HL-60/S4 treated with phorbol 12-myristate 13-acetate at 8.2 ng/mL for 4 days and 3 days (cell line): ENCODE measurements around the gene HNRNPA2B1.
"Not testable (repeated sequence)": the region's sequence is repeated elsewhere in the genome, so short reads cannot be mapped to it uniquely, and the experiment has no call there.

Experiments
- in situ Hi-C: fragments of 300-500 bp; cut with MboI; formaldehyde crosslinking; loops from 2 replicates; pipeline ENCODE4 v1.15.0; 2022; ENCODE audit warnings: low sequenced_read_pairs

The HNRNPA2B1 gene

GRCh38 chr7:26185844-26186180 is 14.7 kb downstream of the HNRNPA2B1 start:
- in situ Hi-C loops, result no loop called here

- in situ Hi-C loops, result no loop called here
Observed at GRCh38 chr7:26185131-26185843, 15.3 kb downstream of the HNRNPA2B1 start.

- in situ Hi-C loops, result not testable (repeated sequence)
Observed at GRCh38 chr7:26184281-26185101, 16.1 kb downstream of the HNRNPA2B1 start.

- in situ Hi-C loops, result no loop called here
Observed at GRCh38 chr7:26183545-26184280, 16.8 kb downstream of the HNRNPA2B1 start.

DNA sequence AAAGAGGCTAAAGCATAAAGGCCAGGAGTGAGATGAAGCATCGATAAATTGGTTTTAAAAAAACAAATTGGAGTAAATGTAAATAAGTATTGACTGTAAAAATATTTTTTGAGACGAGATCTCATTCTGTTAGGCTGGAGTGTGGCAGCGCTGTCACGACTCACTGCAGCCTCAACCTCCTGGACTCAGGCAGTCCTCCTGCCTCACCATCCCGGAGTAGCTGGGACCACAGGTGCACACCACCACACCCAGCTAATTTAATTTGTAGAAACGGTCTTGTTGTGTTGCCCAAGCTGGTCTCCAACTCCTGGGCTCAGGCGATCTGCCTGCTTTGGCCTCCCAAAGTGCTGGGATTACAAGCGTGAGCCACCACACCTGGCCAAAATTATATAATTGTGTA is 17.8 kb downstream of the HNRNPA2B1 start:
- in situ Hi-C loops, result no loop called here

- in situ Hi-C loops, result no loop called here
Observed at GRCh38 chr7:26182283-26182682, 18.3 kb downstream of the HNRNPA2B1 start.

GRCh38 chr7:26181474-26182227 is 18.9 kb downstream of the HNRNPA2B1 start:
- in situ Hi-C loops, result no loop called here

DNA sequence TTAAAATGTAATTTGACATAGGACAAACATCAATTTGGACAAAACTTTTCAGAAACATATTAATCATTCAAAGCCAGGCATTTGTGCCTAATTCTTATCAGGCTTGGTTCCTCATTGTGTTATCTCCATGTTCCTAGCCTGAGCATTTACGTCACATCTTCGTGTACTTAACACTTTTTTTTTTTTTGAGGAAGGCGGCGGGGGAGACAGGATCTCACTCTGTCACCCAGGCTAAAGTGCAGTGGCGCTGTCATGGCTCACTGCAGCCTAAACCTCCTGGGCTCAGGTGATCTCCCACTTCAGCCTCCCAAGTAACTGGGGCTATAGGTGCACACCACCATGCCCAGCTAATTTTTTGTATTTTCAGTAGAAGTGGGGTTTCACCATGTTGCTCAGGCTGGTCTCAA is 19.8 kb downstream of the HNRNPA2B1 start:
- in situ Hi-C loops, result no loop called here

DNA sequence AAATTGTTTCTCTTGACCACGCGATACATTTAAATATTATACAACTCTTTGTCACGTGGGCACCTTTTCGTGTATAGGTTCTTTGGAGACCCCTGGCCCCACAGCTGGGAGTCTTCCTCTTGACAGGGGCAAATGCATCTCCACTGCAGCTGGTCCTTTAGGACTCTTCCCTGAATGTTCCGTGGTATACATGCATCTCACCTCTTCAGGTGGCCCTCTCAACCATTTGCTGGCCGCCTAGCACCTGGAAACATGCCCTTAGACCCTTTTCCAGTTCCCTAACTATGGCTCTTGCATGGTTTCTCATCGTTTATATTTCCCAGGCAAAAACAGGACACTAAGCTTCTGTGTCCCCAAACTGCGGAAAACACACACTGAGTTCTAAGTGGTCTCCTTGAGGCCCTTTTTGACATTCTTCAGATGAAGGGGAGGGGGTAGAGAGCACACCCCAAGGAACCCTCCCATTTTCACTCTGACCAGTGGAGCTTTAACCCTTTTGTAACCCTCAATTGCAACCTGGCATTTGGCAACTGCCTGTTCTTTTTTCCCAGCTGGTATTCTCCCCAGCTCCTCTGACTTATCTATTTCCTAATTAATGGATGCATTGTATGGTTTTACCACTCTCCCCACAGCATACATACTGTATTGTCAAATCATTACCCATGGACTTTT is 20.6 kb downstream of the HNRNPA2B1 start:
- in situ Hi-C loops, result no loop called here

GRCh38 chr7:26179422-26179821 is 21.1 kb downstream of the HNRNPA2B1 start:
- in situ Hi-C loops, result no loop called here

DNA sequence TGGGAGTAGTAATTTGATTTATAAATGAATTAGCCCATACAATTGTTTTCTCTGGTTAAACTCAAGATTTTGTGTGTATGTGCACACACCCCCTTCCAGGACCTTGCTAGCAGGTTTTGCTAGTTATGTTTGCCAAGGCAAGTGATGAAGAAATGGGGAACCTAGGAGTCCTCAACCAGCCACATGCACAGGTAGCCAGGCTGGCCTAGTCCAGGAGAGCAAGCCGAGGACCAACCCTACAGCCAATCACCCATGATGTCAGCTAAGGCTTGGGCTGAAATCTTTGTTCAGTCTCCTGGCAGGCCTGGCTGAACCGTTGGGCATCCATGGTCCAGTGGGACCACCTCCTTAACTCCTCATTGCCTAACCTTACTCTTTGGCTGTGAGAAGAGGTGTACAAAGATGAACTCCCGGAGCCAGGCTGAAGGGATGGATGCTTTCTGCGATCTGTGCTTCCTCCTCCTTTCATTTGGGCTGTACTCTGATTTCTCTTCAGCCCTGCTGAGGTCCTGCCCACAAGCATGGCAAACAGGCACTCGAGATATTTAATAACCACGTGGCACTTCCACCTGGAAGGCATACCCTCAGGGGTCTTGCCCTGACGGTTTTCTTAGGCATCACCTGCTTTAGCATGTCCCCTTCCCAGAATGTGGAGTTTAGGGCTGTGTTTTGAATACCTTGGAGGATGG is 22.1 kb downstream of the HNRNPA2B1 start:
- in situ Hi-C loops, result no loop called here

- in situ Hi-C loops, result not testable (repeated sequence)
Observed at GRCh38 chr7:26177269-26177668, 23.3 kb downstream of the HNRNPA2B1 start.

DNA sequence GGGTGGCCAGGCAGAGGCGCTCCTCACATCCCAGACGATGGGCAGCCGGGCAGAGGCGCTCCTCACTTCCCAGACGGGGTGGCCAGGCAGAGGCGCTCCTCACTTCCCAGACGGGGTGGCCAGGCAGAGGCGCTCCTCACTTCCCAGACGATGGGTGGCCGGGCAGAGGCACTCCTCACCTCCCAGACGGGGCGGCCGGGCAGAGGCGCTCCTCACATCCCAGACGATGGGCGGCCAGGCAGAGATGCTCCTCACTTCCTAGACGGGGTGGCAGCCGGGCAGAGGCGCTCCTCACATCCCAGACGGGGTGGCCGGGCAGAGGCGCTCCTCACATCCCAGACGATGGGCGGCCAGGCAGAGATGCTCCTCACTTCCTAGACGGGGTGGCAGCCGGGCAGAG is 23.9 kb downstream of the HNRNPA2B1 start:
- in situ Hi-C loops, result not testable (repeated sequence)

DNA sequence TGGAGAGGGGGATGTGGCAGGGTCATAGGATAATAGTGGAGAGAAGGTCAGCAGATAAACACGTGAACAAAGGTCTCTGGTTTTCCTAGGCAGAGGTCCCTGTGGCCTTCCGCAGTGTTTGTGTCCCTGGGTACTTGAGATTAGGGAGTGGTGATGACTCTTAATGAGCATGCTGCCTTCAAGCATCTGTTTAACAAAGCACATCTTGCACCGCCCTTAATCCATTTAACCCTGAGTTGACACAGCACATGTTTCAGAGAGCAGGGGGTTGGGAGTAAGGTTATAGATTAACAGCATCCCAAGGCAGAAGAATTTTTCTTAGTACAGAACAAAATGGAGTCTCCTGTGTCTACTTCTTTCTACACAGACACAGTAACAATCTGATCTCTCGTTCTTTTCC is 24.6 kb downstream of the HNRNPA2B1 start:
- in situ Hi-C loops, result not testable (repeated sequence)

DNA sequence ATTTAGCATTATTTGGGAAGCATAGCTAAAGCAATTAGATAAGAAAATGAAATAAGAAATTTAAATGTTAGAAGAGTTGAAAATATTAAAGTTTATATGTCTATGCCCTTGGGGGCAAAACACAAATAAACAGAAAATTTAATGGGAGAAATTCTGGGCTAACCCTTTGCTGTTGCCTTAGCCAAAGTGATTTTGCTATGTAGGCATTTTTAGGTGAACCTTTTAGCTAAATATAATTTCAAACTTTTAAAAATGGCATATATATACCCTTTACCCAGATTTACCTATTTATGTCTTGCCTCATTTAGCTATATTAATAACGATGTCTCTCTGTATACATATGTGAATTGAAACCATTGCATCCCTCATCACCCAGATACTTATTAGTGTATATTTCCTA is 28.5 kb downstream of the HNRNPA2B1 start:
- in situ Hi-C loops, result no loop called here

DNA sequence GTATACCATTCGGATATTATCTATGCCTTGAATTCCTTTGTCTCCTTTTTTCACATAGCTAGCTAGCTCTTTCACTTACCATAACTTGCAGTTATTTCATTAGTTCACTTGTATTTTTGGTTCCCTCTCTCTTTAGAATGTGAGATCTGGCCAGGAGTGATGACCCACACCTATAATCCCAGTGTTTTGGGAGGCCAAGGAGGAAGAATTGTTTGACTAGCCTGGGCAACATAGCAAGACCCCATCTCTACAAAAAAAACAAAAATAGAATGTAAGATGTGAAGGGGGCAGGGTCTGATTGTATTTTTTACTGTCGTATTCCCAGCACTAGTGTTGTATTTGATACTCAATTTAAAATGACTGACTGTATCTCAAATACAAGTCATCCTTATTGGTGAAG is 28.9 kb downstream of the HNRNPA2B1 start:
- in situ Hi-C loops, result no loop called here

- in situ Hi-C loops, result no loop called here
Observed at GRCh38 chr7:26170663-26171062, 29.9 kb downstream of the HNRNPA2B1 start.

DNA sequence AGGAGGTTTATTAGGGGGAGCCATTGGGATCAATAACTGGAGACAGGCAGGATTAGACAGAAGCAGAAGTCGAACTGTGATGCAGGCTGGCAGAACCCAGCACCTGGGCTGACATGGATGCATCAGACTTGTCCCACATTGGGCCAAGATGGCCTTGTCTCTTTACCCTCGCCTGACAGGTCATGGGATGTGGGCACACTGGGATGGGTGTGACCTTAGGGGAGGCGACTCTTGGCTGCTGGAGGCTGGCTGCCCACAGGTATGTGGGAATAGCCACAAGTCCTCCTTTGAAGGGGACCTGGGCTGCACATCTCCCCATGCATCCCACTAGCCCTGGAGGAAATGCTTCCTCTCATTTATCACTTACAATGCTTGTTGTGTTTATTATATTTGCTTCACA is 31.3 kb downstream of the HNRNPA2B1 start:
- in situ Hi-C loops, result no loop called here

DNA sequence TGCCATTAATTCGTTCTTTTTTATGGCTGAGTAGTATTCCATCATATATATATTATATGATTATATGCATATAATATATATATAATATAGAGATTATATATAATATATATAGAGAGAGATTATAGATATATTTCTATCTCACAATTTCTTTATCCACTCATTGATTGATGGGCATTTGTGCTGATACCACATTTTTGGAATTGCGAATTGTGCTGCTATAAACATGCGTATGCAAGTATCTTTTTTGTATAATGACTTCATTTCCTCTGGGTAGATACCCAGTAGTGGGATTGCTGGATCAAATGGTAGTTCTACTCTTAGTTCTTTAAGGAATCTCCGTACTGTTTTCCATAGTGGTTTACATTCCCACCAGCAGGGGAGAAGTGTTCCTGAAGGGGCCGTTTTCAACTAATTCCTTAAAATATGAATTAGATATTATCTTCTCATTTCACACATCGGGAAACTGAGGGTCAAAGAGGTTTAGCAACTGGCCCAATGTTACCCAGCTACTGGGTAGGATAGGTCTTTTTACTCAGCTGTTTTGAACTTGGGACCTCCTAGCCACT is 32.0 kb downstream of the HNRNPA2B1 start:
- in situ Hi-C loops, result no loop called here
